OCI-LY3 (cell line): Measurements from ENCODE around the gene KLC3.

Source experiments
- CTCF ChIP-seq: fragments of 200-600, 300-600 bp; sonication (generic); IDR thresholded peaks from 2 replicates; pipeline ENCODE4 v1.5.1; 2014; ENCODE audit warnings: antibody characterized with exemption, low read length, low read depth
- EZH2phosphoT487 ChIP-seq: fragments of 200-600 bp; shearing (Covaris generic); IDR thresholded peaks from 2 replicates; pipeline ENCODE4 v1.6.1; 2018; ENCODE audit warnings: antibody characterized with exemption, mixed run types, low read depth

GRCh38 chr19:45291834-45292233 is 48.7 kb upstream of the KLC3 start:
- TF ChIP-seq CTCF (no peak), EZH2phosphoT487 (no peak)
